Mesenchymal stem cell (in vitro differentiated cells and primary cell): ENCODE measurements around the gene DEGS2.

Experiments used
- DNase-seq: peaks from one replicate; pipeline ENCODE4 v3.0.0-alpha.2; 2013
- H2AFZ ChIP-seq: one replicate; pipeline ENCODE4 v1.6.1; 2013; ENCODE audit warnings: low read depth, mild to moderate bottlenecking, control low read depth, inconsistent platforms, low read length, moderate library complexity
- H2AK5ac ChIP-seq: 2 replicates; pipeline ENCODE4 v1.6.1; 2013; ENCODE audit warnings: low read length, moderate library complexity, mild to moderate bottlenecking, inconsistent platforms; ENCODE audit not compliant: severe bottlenecking
- H2BK120ac ChIP-seq: one replicate; pipeline ENCODE4 v1.6.1; 2013; ENCODE audit warnings: low read depth, mild to moderate bottlenecking, inconsistent platforms, low read length, moderate library complexity
- H2BK12ac ChIP-seq, 2 experiments: one replicate each; pipeline ENCODE4 v1.6.1; 2013; ENCODE audit warnings: inconsistent platforms in 2 of 2, low read length in 2 of 2, mild to moderate bottlenecking in 2 of 2, moderate library complexity in 2 of 2, control low read depth in 1 of 2
- H2BK15ac ChIP-seq: one replicate; pipeline ENCODE4 v1.6.1; 2013; ENCODE audit warnings: mild to moderate bottlenecking, low read depth, inconsistent platforms; ENCODE audit not compliant: poor library complexity, severe bottlenecking
- H2BK5ac ChIP-seq: 2 replicates; pipeline ENCODE4 v1.6.1; 2013; ENCODE audit warnings: low read depth, mild to moderate bottlenecking, low read length, control low read depth, inconsistent platforms; ENCODE audit not compliant: poor library complexity, severe bottlenecking
- H3K14ac ChIP-seq, 2 experiments: one replicate each; pipeline ENCODE4 v1.6.1; 2013; ENCODE audit warnings: inconsistent platforms in 2 of 2, low read length in 2 of 2, control low read depth in 1 of 2, mild to moderate bottlenecking in 1 of 2, moderate library complexity in 1 of 2
- H3K18ac ChIP-seq, 2 experiments: one replicate each; pipeline ENCODE4 v1.6.1; 2013; ENCODE audit warnings: inconsistent platforms in 2 of 2, low read length in 2 of 2, control low read depth in 1 of 2, low read depth in 1 of 2, mild to moderate bottlenecking in 1 of 2
- H3K23ac ChIP-seq, 2 experiments: one replicate each; pipeline ENCODE4 v1.6.1; 2013; ENCODE audit warnings: inconsistent platforms in 2 of 2, low read length in 2 of 2, mild to moderate bottlenecking in 2 of 2, moderate library complexity in 2 of 2, control low read depth in 1 of 2
- H3K27ac ChIP-seq: 2 replicates; pipeline ENCODE4 v1.5.1; 2013; ENCODE audit warnings: mild to moderate bottlenecking, moderate library complexity, low read length, control low read depth, inconsistent platforms; ENCODE audit not compliant: poor library complexity, severe bottlenecking
- H3K27me3 ChIP-seq, 2 experiments: 2 replicates each; pipeline versions ENCODE4 v1.6.1 to v1.7.0; 2013; ENCODE audit warnings: low read length in 2 of 2, mild to moderate bottlenecking in 2 of 2, moderate library complexity in 2 of 2, control low read depth in 1 of 2, inconsistent platforms in 1 of 2; ENCODE audit not compliant: control insufficient read depth in 1 of 2, insufficient read depth in 1 of 2
- H3K36me3 ChIP-seq, 2 experiments: 2 replicates each; pipeline versions ENCODE4 v1.6.1 to v1.7.0; 2013; ENCODE audit warnings: low read length in 2 of 2, control low read depth in 1 of 2, inconsistent platforms in 1 of 2, low read depth in 1 of 2, mild to moderate bottlenecking in 1 of 2; ENCODE audit not compliant: insufficient read depth in 2 of 2, control insufficient read depth in 1 of 2
- H3K4ac ChIP-seq, 2 experiments: one replicate each; pipeline ENCODE4 v1.6.1; 2013; ENCODE audit warnings: inconsistent platforms in 2 of 2, low read length in 2 of 2, mild to moderate bottlenecking in 2 of 2, moderate library complexity in 2 of 2, control low read depth in 1 of 2, low read depth in 1 of 2
- H3K4me1 ChIP-seq: 2 replicates; pipeline ENCODE4 v1.6.1; 2013; ENCODE audit warnings: low read depth, low read length, control low read depth; ENCODE audit not compliant: control insufficient read depth, insufficient read depth
- H3K4me2 ChIP-seq: 2 replicates; pipeline ENCODE4 v1.6.1; 2013; ENCODE audit warnings: low read length, mild to moderate bottlenecking, inconsistent platforms; ENCODE audit not compliant: poor library complexity, severe bottlenecking
- H3K4me3 ChIP-seq, 2 experiments: 2 replicates each; pipeline versions ENCODE4 v1.5.1 to v1.7.0; 2013; ENCODE audit warnings: low read length in 2 of 2, mild to moderate bottlenecking in 2 of 2, control low read depth in 1 of 2, low read depth in 1 of 2; ENCODE audit not compliant: insufficient read depth in 1 of 2
- H3K79me1 ChIP-seq: replicated peaks from 2 replicates; pipeline ENCODE4 v1.6.1; 2013; ENCODE audit warnings: mild to moderate bottlenecking, control low read depth, low read length, inconsistent platforms; ENCODE audit not compliant: poor library complexity, severe bottlenecking
- H3K9ac ChIP-seq: 2 replicates; pipeline ENCODE4 v1.7.0; 2013; ENCODE audit warnings: mild to moderate bottlenecking, low read length, moderate library complexity
- H3K9me3 ChIP-seq: 2 replicates; pipeline ENCODE4 v1.7.0; 2013; ENCODE audit warnings: mild to moderate bottlenecking, low read length; ENCODE audit not compliant: control insufficient read depth
- H4K8ac ChIP-seq: one replicate; pipeline ENCODE4 v1.6.1; 2013; ENCODE audit warnings: inconsistent platforms, mild to moderate bottlenecking, low read length, moderate library complexity
- H4K91ac ChIP-seq: one replicate; pipeline ENCODE4 v1.6.1; 2013; ENCODE audit warnings: mild to moderate bottlenecking, low read length, inconsistent platforms
- WGBS: methylation state at CpG from one replicate; pipeline ENCODE4 v1.1.7; 2013; ENCODE audit warnings: mixed read lengths; 5-methylcytosine and 5-hydroxymethylcytosine counted together

The DEGS2 gene

DNA sequence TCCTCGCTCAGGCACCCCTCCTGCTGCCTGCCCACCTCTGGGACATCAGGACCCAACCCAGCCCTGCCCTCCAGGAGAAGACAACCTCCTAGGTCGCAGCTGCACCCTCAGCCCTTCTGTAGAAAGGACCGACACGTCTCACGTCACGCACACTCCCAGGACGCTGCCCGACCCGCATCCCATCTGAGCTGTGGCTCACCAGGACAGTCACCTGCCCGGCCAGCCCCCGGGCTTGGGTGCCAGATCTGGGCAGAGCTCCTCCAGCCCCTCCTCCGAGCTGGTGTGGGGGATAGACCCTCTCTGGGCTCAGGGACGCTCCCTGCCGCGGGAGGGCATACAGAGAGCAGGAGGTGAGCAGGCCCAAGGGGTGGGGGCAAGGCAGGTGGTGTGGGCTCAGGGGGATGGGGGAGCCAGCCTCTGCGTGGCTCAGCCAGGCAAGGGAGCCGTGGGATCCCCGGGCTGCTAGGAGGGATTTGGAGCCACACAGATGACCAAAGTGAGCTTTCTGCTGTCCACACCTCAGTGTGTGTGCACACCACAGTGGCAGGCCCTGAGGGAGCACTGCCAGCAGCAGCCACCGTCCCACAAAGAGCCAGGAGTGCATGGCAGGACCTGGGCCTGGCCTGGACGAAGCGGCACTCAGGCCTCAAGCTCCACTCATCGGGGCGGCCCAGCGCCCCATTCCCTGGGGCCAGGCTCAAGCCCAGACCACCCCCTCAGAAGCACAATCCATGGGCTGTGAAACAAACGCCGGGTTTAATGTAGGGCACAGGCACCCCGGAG, 13.6 kb downstream of the DEGS2 start:
- no peak overlapping the region for H3K4ac ChIP-seq
- no peak overlapping the region for H3K18ac ChIP-seq
- H3K27ac ChIP-seq = no peak overlapping the region
- H4K8ac ChIP-seq = no peak overlapping the region
- WGBS = 93% methylated on average over 27 of the region's 27 CpGs
- H3K36me3 ChIP-seq = peaks cover 10 to 45% of the 10 kb centered on the region in 2 experiments
- no peak overlapping the region for H3K14ac ChIP-seq
- no peak overlapping the region for H2BK5ac ChIP-seq
- peaks cover 0 to 16% of the 10 kb centered on the region in 2 experiments for H3K27me3 ChIP-seq
- no peaks in the 10 kb centered on the region for H3K9me3 ChIP-seq
- H3K4me2 ChIP-seq = no peak overlapping the region
- no peak overlapping the region for H3K4me3 ChIP-seq
- H3K23ac ChIP-seq = no peak overlapping the region
- no peak overlapping the region for H2AFZ ChIP-seq
- peaks cover 5% of the 10 kb centered on the region for H3K4me1 ChIP-seq
- no peak overlapping the region for H3K9ac ChIP-seq
- no peak for DNase-seq
- no peak overlapping the region for H2BK12ac ChIP-seq
- H4K91ac ChIP-seq = peak overlapping the region; percentile 5
- no peak overlapping the region for H2BK120ac ChIP-seq
- no peak overlapping the region for H2BK15ac ChIP-seq
- no peaks in the 10 kb centered on the region for H3K79me1 ChIP-seq
- no peak overlapping the region for H2AK5ac ChIP-seq

DNA sequence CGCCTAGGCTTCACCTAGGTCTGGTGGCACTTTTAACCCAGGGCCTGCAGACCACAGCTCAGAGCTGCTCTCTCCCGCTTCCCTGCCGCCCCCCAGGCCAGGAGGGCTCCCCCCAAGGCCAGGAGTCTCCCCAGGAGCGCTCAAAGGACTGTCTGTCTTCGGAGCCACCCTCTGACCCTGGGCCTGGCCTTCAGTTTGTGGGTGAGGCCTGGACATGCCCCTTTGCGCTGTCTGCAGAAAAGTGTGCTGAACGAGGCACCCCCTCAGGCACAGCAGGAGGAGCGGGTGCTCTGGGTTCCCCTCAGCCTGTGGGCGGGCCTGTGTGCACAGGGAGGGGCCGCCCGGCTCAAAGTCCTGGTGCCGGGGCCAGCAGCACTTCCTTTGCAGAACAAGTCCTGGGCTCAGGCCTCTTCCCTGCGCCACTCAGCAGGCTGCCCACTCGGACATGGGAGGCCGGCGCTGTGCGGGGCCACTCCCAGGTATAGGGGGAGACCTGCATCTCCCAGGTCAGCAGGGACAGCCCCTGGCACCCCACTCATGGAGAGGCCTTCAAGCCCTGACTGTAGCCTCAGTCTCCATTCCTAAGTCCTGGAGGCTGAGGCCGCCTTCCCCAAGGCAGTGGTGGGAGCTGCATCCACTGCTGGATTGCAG, 14.3 kb downstream of the DEGS2 start:
- Histone ChIP-seq H3K4me1 (peaks cover 11% of the 10 kb centered on the region), H3K18ac (no peak overlapping the region), H2BK15ac (no peak overlapping the region), H4K91ac (peak overlapping the region; percentile 5), H4K8ac (no peak overlapping the region), H2BK5ac (no peak overlapping the region), H3K4me3 (no peak overlapping the region), H3K14ac (no peak overlapping the region), H2AFZ (no peak overlapping the region), H3K23ac (no peak overlapping the region), H3K4ac (no peak overlapping the region), H3K9me3 (no peaks in the 10 kb centered on the region), H3K36me3 (peaks cover 10 to 46% of the 10 kb centered on the region in 2 experiments), H3K27me3 (peaks cover 0 to 16% of the 10 kb centered on the region in 2 experiments), H2AK5ac (no peak overlapping the region), H3K79me1 (no peaks in the 10 kb centered on the region), H2BK120ac (no peak overlapping the region), H3K9ac (no peak overlapping the region), H3K27ac (no peak overlapping the region), H2BK12ac (no peak overlapping the region), H3K4me2 (no peak overlapping the region)
- no peak for DNase-seq
- 90% methylated on average over 18 of the region's 18 CpGs for WGBS

DNA sequence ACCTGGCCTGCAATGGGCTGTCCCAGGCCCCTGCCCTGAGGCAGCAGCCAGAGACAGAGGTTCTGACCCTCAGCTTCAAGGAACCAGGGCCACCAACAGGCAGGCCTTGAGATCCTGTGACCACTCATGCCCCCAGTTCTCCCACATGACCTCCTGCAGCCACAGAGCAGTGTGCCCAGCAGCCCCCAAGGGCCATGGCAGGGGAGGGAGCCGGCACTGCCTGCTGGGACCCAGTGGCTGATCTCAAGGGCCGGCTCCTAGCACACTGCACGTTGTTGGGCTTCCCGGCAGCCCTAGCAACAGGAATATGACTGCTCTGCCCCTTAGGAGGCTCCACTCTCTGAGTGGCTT, 14.8 kb downstream of the DEGS2 start:
- H2BK120ac ChIP-seq = no peak overlapping the region
- no peak for DNase-seq
- H3K23ac ChIP-seq = no peak overlapping the region
- H3K27ac ChIP-seq = no peak overlapping the region
- H3K4me1 ChIP-seq = peaks cover 11% of the 10 kb centered on the region
- no peak overlapping the region for H2AFZ ChIP-seq
- H4K8ac ChIP-seq = no peak overlapping the region
- no peak overlapping the region for H2BK5ac ChIP-seq
- whole genome bisulfite sequencing = 83% methylated on average over 4 of the region's 4 CpGs
- no peak overlapping the region for H4K91ac ChIP-seq
- no peak overlapping the region for H3K4me2 ChIP-seq
- no peaks in the 10 kb centered on the region for H3K9me3 ChIP-seq
- no peaks in the 10 kb centered on the region for H3K79me1 ChIP-seq
- H3K18ac ChIP-seq = no peak overlapping the region
- H3K9ac ChIP-seq = no peak overlapping the region
- H3K4ac ChIP-seq = no peak overlapping the region
- no peak overlapping the region for H3K4me3 ChIP-seq
- H2BK15ac ChIP-seq = no peak overlapping the region
- H2AK5ac ChIP-seq = no peak overlapping the region
- peaks cover 10 to 48% of the 10 kb centered on the region in 2 experiments for H3K36me3 ChIP-seq
- H3K27me3 ChIP-seq = peaks cover 0 to 11% of the 10 kb centered on the region in 2 experiments
- H2BK12ac ChIP-seq = no peak overlapping the region
- no peak overlapping the region for H3K14ac ChIP-seq

DNA sequence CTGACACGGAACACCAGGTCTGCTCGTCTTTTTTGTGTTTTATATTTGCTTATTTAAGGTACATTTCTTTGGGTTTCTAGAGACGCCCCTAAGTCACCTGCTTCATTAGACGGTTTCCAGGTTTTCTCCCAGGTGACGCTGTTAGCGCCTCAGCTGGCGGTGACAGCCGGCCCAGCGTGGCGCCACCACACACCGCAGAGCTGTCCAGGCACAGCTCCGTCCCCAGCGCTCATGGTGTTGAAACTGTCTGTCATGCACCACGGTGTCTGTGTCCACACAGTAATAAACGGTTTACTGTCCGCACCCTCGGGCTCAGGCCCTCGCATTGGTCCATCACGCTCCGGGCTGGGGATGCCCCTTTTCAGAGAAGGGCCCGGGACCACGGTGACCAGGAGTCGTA, 15.5 kb downstream of the DEGS2 start:
- no peak overlapping the region for H3K14ac ChIP-seq
- WGBS = 95% methylated on average over 23 of the region's 23 CpGs
- no peak overlapping the region for H3K4me3 ChIP-seq
- H2BK12ac ChIP-seq = no peak overlapping the region
- no peak overlapping the region for H3K18ac ChIP-seq
- peaks cover 10 to 52% of the 10 kb centered on the region in 2 experiments for H3K36me3 ChIP-seq
- no peak overlapping the region for H3K23ac ChIP-seq
- peaks cover 0 to 5% of the 10 kb centered on the region in 2 experiments for H3K27me3 ChIP-seq
- H4K8ac ChIP-seq = no peak overlapping the region
- H3K79me1 ChIP-seq = no peaks in the 10 kb centered on the region
- no peak for DNase-seq
- peaks cover 8% of the 10 kb centered on the region for H3K4me1 ChIP-seq
- no peaks in the 10 kb centered on the region for H3K9me3 ChIP-seq
- no peak overlapping the region for H4K91ac ChIP-seq
- H2BK120ac ChIP-seq = no peak overlapping the region
- H3K9ac ChIP-seq = no peak overlapping the region
- H3K27ac ChIP-seq = no peak overlapping the region
- H2BK15ac ChIP-seq = no peak overlapping the region
- no peak overlapping the region for H2AK5ac ChIP-seq
- H3K4ac ChIP-seq = no peak overlapping the region
- H2AFZ ChIP-seq = no peak overlapping the region
- H3K4me2 ChIP-seq = no peak overlapping the region
- H2BK5ac ChIP-seq = no peak overlapping the region
